OCI-LY1 (cell line): ENCODE results near the gene MEIS1.

Experiments
- CTCF ChIP-seq: fragments of 200-600 bp; sonication (generic), shearing (Covaris generic); IDR thresholded peaks from 2 replicates; pipeline ENCODE4 v1.5.1; 2017; ENCODE audit warnings: mild to moderate bottlenecking, antibody characterized with exemption, low read length, moderate library complexity, mixed read lengths
- EZH2 ChIP-seq: fragments of 200-600 bp; sonication (generic), shearing (Covaris generic); IDR thresholded peaks from 2 replicates; pipeline ENCODE4 v1.8.0; 2017; ENCODE audit warnings: borderline replicate concordance, mixed run types, mild to moderate bottlenecking, antibody characterized with exemption, low read length, moderate library complexity, mixed read lengths

- TF ChIP-seq CTCF: no peak
- TF ChIP-seq EZH2: no peak
Observed at GRCh38 chr2:66530651-66531050, 95.7 kb downstream of the MEIS1 start.
